ENCODE results near the gene LAMB4.
A peak's percentile ranks its signal among the peaks of the same experiment; 100 is the strongest.

LAMB4 gene

GRCh38 chr7:108130261-108130660 is at the start of gene LAMB4:
Gene LAMB4, minus strand, starts transcription at chr7:108130361. Its CDS starts 7,197 bp downstream, at chr7:108123164.
- DNase-seq (ENCODE audit: low read depth): no peak

GRCh38 chr7:108178398-108178797 is 48.2 kb upstream of the LAMB4 start:
- no peak for DNase-seq (ENCODE audit: low read depth)

GRCh38 chr7:108171164-108171563 is 41.0 kb upstream of the LAMB4 start:
- no peak for DNase-seq (ENCODE audit: low read depth)

- DNase-seq (ENCODE audit: low read depth): no peak
These were observed 40.1 kb upstream of the LAMB4 start for GRCh38 chr7:108170251-108170650.

GRCh38 chr7:108167460-108167859 is 37.3 kb upstream of the LAMB4 start:
- no peak for DNase-seq (ENCODE audit: low read depth)

GRCh38 chr7:108166687-108167086 is 36.5 kb upstream of the LAMB4 start:
- DNase-seq (ENCODE audit: low read depth): no peak

GRCh38 chr7:108165723-108166122 is 35.6 kb upstream of the LAMB4 start:
- no peak for DNase-seq (ENCODE audit: low read depth)

GRCh38 chr7:108164946-108165345 is 34.8 kb upstream of the LAMB4 start:
- no peak for DNase-seq (ENCODE audit: low read depth)

GRCh38 chr7:108164342-108164741 is 34.2 kb upstream of the LAMB4 start:
- DNase-seq (ENCODE audit: low read depth): no peak

GRCh38 chr7:108158776-108159175 is 28.6 kb upstream of the LAMB4 start:
- DNase-seq (ENCODE audit: low read depth): no peak

- no peak for DNase-seq (ENCODE audit: low read depth)
These were observed 27.6 kb upstream of the LAMB4 start for GRCh38 chr7:108157606-108158335.

- no peak for DNase-seq (ENCODE audit: low read depth)
These were observed 26.9 kb upstream of the LAMB4 start for GRCh38 chr7:108156897-108157605.

GRCh38 chr7:108152198-108152597 is 22.0 kb upstream of the LAMB4 start:
- no peak for DNase-seq (ENCODE audit: low read depth)

- DNase-seq (ENCODE audit: low read depth): no peak
These were observed 19.7 kb upstream of the LAMB4 start for GRCh38 chr7:108149908-108150307.

GRCh38 chr7:108149119-108149518 is 19.0 kb upstream of the LAMB4 start:
- no peak for DNase-seq (ENCODE audit: low read depth)

GRCh38 chr7:108147031-108147563 is 16.9 kb upstream of the LAMB4 start:
- no peak for DNase-seq (ENCODE audit: low read depth)

GRCh38 chr7:108146070-108146842 is 16.1 kb upstream of the LAMB4 start:
- DNase-seq (ENCODE audit: low read depth): peak; percentile 39

GRCh38 chr7:108145401-108145800 is 15.2 kb upstream of the LAMB4 start:
- no peak for DNase-seq (ENCODE audit: low read depth)

- DNase-seq (ENCODE audit: low read depth): no peak
These were observed 14.8 kb upstream of the LAMB4 start for GRCh38 chr7:108144931-108145330.

GRCh38 chr7:108143658-108144420 is 13.7 kb upstream of the LAMB4 start:
- no peak for DNase-seq (ENCODE audit: low read depth)

- no peak for DNase-seq (ENCODE audit: low read depth)
These were observed 12.6 kb upstream of the LAMB4 start for GRCh38 chr7:108142675-108143259.

Measured in GM04503 (cell line).